ENCODE data around the gene MICAL2.

Gene MICAL2

GRCh38 chr11:12110201-12110713, at the start of gene MICAL2:
MICAL2 (plus strand) TSS chr11:12110590; CDS start chr11:12162156, 51,566 bp downstream.
- DNase-seq (ENCODE audit: low read depth), result peak; percentile 79

GRCh38 chr11:12061851-12062560, 48.4 kb upstream of the MICAL2 start:
- DNase-seq (ENCODE audit: low read depth), result no peak

- no peak for DNase-seq (ENCODE audit: low read depth)
Observed at GRCh38 chr11:12063251-12063650, 47.1 kb upstream of the MICAL2 start.

GRCh38 chr11:12064136-12064953, 46.0 kb upstream of the MICAL2 start:
- DNase-seq (ENCODE audit: low read depth), result no peak

- DNase-seq (ENCODE audit: low read depth), result no peak
Observed at GRCh38 chr11:12064954-12065280, 45.5 kb upstream of the MICAL2 start.

GRCh38 chr11:12066056-12066798, 44.2 kb upstream of the MICAL2 start:
- peak; percentile 65 for DNase-seq (ENCODE audit: low read depth)

GRCh38 chr11:12066799-12067508, 43.4 kb upstream of the MICAL2 start:
- no peak for DNase-seq (ENCODE audit: low read depth)

GRCh38 chr11:12067796-12068357, 42.5 kb upstream of the MICAL2 start:
- DNase-seq (ENCODE audit: low read depth), result no peak

- no peak for DNase-seq (ENCODE audit: low read depth)
Observed at GRCh38 chr11:12069066-12069676, 41.2 kb upstream of the MICAL2 start.

GRCh38 chr11:12070446-12071267, 39.7 kb upstream of the MICAL2 start:
- DNase-seq (ENCODE audit: low read depth), result no peak

- DNase-seq (ENCODE audit: low read depth), result no peak
Observed at GRCh38 chr11:12071574-12071973, 38.8 kb upstream of the MICAL2 start.

- no peak for DNase-seq (ENCODE audit: low read depth)
Observed at GRCh38 chr11:12073436-12073835, 37.0 kb upstream of the MICAL2 start.

- no peak for DNase-seq (ENCODE audit: low read depth)
Observed at GRCh38 chr11:12073886-12074285, 36.5 kb upstream of the MICAL2 start.

- DNase-seq (ENCODE audit: low read depth), result no peak
Observed at GRCh38 chr11:12074529-12075195, 35.7 kb upstream of the MICAL2 start.

GRCh38 chr11:12075291-12075690, 35.1 kb upstream of the MICAL2 start:
- DNase-seq (ENCODE audit: low read depth), result no peak

GRCh38 chr11:12075822-12076821, 34.3 kb upstream of the MICAL2 start:
- peak; percentile 99 for DNase-seq (ENCODE audit: low read depth)

- peak; percentile 57 for DNase-seq (ENCODE audit: low read depth)
Observed at GRCh38 chr11:12076840-12077534, 33.4 kb upstream of the MICAL2 start.
